Measurements from ENCODE around the gene AFG1L. TPM values are rescaled to one million over a fixed set of nuclear protein-coding genes. Genes with fewer than 3 reads are reported as not detected.

Gene AFG1L
- total RNA-seq, 1 donor: 6.0 TPM

DNA sequence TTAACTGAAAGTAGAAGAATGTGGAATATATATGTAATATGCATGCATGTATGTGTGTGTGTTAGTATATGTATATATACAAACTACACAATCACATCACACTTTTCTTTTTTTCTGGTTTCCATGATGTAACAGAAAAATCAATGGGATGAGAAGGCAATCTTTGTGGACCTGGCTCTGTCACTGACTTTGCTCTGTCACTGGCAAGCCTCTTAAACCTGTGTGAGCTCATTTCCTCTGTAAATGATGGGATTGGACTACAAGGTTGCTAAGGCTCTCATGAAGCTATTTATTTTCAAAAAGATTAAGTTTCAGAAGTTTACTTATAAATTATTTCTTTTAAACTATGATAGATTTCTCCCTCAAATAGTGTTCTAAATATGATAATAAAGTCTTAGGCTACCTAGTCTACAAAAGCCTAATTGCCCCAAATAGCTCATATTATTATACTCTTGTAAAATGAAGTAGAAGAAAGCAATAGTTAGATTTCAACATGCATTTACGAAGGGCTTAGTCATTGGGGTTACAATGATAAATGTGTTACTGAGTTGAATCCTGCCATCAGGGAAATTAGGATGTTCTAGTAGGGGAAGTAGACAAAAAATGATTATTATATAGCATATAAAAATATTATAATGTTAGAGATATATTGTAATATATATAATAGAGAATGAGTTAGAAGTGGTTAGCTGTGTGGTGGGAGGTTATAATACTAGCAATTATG is 129.3 kb downstream of the AFG1L start:
- DNase-seq (ENCODE audit: low read depth): peak; percentile 14
- TF ChIP-seq, protein P1, sequence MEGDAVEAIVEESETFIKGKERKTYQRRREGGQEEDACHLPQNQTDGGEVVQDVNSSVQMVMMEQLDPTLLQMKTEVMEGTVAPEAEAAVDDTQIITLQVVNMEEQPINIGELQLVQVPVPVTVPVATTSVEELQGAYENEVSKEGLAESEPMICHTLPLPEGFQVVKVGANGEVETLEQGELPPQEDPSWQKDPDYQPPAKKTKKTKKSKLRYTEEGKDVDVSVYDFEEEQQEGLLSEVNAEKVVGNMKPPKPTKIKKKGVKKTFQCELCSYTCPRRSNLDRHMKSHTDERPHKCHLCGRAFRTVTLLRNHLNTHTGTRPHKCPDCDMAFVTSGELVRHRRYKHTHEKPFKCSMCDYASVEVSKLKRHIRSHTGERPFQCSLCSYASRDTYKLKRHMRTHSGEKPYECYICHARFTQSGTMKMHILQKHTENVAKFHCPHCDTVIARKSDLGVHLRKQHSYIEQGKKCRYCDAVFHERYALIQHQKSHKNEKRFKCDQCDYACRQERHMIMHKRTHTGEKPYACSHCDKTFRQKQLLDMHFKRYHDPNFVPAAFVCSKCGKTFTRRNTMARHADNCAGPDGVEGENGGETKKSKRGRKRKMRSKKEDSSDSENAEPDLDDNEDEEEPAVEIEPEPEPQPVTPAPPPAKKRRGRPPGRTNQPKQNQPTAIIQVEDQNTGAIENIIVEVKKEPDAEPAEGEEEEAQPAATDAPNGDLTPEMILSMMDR (IDR thresholded peaks at IDR 0.05; ENCODE audit: insufficient read depth, low read length): no peak
- H3K4me3 ChIP-seq (ENCODE audit: low read depth, low read length): no peak overlapping the region

- no peak for DNase-seq (ENCODE audit: low read depth)
- TF ChIP-seq, protein P1 (IDR thresholded peaks at IDR 0.05; ENCODE audit: insufficient read depth, low read length): no peak
- no peak overlapping the region for H3K4me3 ChIP-seq (ENCODE audit: low read depth, low read length)
Observed at GRCh38 chr6:108425428-108425827, 130.6 kb downstream of the AFG1L start.

- no peak overlapping the region for H3K4me3 ChIP-seq (ENCODE audit: low read depth, low read length)
- no peak for DNase-seq (ENCODE audit: low read depth)
- TF ChIP-seq, protein P1 (IDR thresholded peaks at IDR 0.05; ENCODE audit: insufficient read depth, low read length): no peak
Observed at GRCh38 chr6:108432143-108432542, 137.3 kb downstream of the AFG1L start.

- no peak overlapping the region for H3K4me3 ChIP-seq (ENCODE audit: low read depth, low read length)
- no peak for DNase-seq (ENCODE audit: low read depth)
- TF ChIP-seq, protein P1 (IDR thresholded peaks at IDR 0.05; ENCODE audit: insufficient read depth, low read length): no peak
Observed at GRCh38 chr6:108432792-108433191, 137.9 kb downstream of the AFG1L start.

DNA sequence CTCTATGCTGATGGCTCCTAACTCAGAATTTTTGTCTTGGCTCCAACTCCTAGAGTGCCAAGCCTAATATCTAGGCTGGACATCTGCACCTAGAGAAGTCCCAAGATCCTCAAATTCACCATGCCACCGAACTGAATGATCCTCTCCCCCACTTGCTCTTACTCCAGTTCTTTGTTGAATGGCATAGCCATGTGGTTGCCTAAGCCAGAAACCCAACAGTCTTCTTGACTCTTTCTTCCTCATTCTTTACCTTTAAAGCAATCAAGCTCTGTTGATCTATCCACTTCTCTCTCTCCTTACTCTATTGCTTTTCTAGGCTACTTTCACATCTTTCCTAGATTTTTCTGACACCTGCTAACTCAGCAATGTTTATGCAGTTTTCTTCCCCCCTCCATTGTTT is 139.4 kb downstream of the AFG1L start:
- DNase-seq (ENCODE audit: low read depth): no peak
- TF ChIP-seq, protein P1 (IDR thresholded peaks at IDR 0.05; ENCODE audit: insufficient read depth, low read length): no peak
- H3K4me3 ChIP-seq (ENCODE audit: low read depth, low read length): no peak overlapping the region

GRCh38 chr6:108435391-108435790 is 140.5 kb downstream of the AFG1L start:
- TF ChIP-seq, protein P1 (IDR thresholded peaks at IDR 0.05; ENCODE audit: insufficient read depth, low read length): no peak
- no peak overlapping the region for H3K4me3 ChIP-seq (ENCODE audit: low read depth, low read length)
- no peak for DNase-seq (ENCODE audit: low read depth)

- H3K4me3 ChIP-seq (ENCODE audit: low read depth, low read length): no peak overlapping the region
- no peak for DNase-seq (ENCODE audit: low read depth)
- TF ChIP-seq, protein P1 (IDR thresholded peaks at IDR 0.05; ENCODE audit: insufficient read depth, low read length): no peak
Observed at GRCh38 chr6:108436771-108437170, 141.9 kb downstream of the AFG1L start.

Data from fibroblast of the aortic adventitia (primary cell).